ENCODE data around the gene THRB.

Gene THRB

GRCh38 chr3:24168977-24169376 lies 325.7 kb downstream of the THRB start:
- Histone ChIP-seq H3K4me3 (ENCODE audit: low read depth, low read length) (no peak overlapping the region), H3K27ac (no peak overlapping the region), H3K9ac (no peak overlapping the region), H3K4me1 (no peaks in the 10 kb centered on the region), H3K27me3 (ENCODE audit: control insufficient read depth, insufficient read depth, low read length) (no peaks in the 10 kb centered on the region), H2AFZ (no peak overlapping the region), H3K36me3 (ENCODE audit: control insufficient read depth, insufficient read depth, low read length) (no peaks in the 10 kb centered on the region), H3K79me2 (no peaks in the 10 kb centered on the region), H3K4me2 (ENCODE audit: low read length) (no peak overlapping the region), H3K9me3 (ENCODE audit: control insufficient read depth, low read length) (no peaks in the 10 kb centered on the region)
- TF ChIP-seq CTCF (IDR thresholded peaks at IDR 0.05) = no peak

DNA sequence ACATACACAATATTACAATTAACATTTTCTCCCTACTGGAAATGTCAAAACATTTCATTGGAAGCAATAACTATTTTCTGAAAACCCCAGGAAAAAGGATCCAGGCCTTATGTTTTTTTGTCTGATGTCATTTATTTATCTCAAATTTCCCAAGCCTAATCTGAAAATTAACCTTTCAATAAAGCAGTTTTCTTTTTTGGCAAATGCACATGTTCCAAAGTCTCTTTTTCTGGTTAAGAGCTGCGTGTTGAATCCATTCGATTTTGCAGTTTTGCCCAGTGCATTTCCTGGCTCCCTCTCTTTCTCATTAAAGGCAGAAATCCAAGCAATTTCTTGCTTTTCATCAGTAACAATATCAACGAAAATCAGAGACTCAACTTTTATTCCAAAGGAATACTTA lies 327.2 kb downstream of the THRB start:
- Histone ChIP-seq H3K27ac (no peak overlapping the region), H3K4me2 (ENCODE audit: low read length) (no peak overlapping the region), H3K9ac (no peak overlapping the region), H3K9me3 (ENCODE audit: control insufficient read depth, low read length) (no peaks in the 10 kb centered on the region), H3K79me2 (no peaks in the 10 kb centered on the region), H3K36me3 (ENCODE audit: control insufficient read depth, insufficient read depth, low read length) (no peaks in the 10 kb centered on the region), H2AFZ (no peak overlapping the region), H3K4me3 (ENCODE audit: low read depth, low read length) (no peak overlapping the region), H3K27me3 (ENCODE audit: control insufficient read depth, insufficient read depth, low read length) (no peaks in the 10 kb centered on the region), H3K4me1 (no peaks in the 10 kb centered on the region)
- no peak for TF ChIP-seq CTCF (IDR thresholded peaks at IDR 0.05)

- Histone ChIP-seq H3K9me3 (ENCODE audit: control insufficient read depth, low read length) (no peaks in the 10 kb centered on the region), H3K9ac (no peak overlapping the region), H3K36me3 (ENCODE audit: control insufficient read depth, insufficient read depth, low read length) (no peaks in the 10 kb centered on the region), H3K27me3 (ENCODE audit: control insufficient read depth, insufficient read depth, low read length) (no peaks in the 10 kb centered on the region), H3K4me3 (ENCODE audit: low read depth, low read length) (no peak overlapping the region), H3K27ac (no peak overlapping the region), H3K79me2 (no peaks in the 10 kb centered on the region), H3K4me2 (ENCODE audit: low read length) (no peak overlapping the region), H2AFZ (no peak overlapping the region), H3K4me1 (no peaks in the 10 kb centered on the region)
- no peak for TF ChIP-seq CTCF (IDR thresholded peaks at IDR 0.05)
Measured at GRCh38 chr3:24166515-24166914, 328.1 kb downstream of the THRB start.

DNA sequence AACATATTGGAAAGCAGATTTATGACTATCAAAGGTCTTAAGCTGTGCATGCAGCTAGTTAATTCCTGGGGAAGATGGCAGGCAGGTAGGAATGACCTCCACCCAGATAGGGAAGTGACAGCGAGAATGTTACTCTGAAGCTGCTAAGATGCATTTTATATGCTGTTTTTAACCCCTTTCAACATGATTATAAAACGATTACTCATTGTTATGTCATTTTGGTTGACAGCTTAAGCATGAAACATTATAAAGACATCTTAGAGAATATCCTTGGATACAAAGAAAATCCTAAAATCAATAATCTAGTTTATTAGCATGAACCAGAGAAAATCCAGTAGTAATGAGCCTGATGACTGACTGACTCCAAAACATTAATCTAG lies 329.1 kb downstream of the THRB start:
- Histone ChIP-seq H3K9ac (no peak overlapping the region), H3K4me3 (ENCODE audit: low read depth, low read length) (no peak overlapping the region), H2AFZ (no peak overlapping the region), H3K27me3 (ENCODE audit: control insufficient read depth, insufficient read depth, low read length) (no peaks in the 10 kb centered on the region), H3K4me1 (no peaks in the 10 kb centered on the region), H3K4me2 (ENCODE audit: low read length) (no peak overlapping the region), H3K36me3 (ENCODE audit: control insufficient read depth, insufficient read depth, low read length) (no peaks in the 10 kb centered on the region), H3K79me2 (no peaks in the 10 kb centered on the region), H3K9me3 (ENCODE audit: control insufficient read depth, low read length) (no peaks in the 10 kb centered on the region), H3K27ac (no peak overlapping the region)
- no peak for TF ChIP-seq CTCF (IDR thresholded peaks at IDR 0.05)

GRCh38 chr3:24164967-24165602 lies 329.6 kb downstream of the THRB start:
- H3K36me3 ChIP-seq (ENCODE audit: control insufficient read depth, insufficient read depth, low read length) = no peaks in the 10 kb centered on the region
- no peaks in the 10 kb centered on the region for H3K79me2 ChIP-seq
- H3K4me3 ChIP-seq (ENCODE audit: low read depth, low read length) = no peak overlapping the region
- H3K4me2 ChIP-seq (ENCODE audit: low read length) = no peak overlapping the region
- H3K9ac ChIP-seq = no peak overlapping the region
- no peaks in the 10 kb centered on the region for H3K27me3 ChIP-seq (ENCODE audit: control insufficient read depth, insufficient read depth, low read length)
- no peak overlapping the region for H3K27ac ChIP-seq
- no peak for TF ChIP-seq CTCF (IDR thresholded peaks at IDR 0.05)
- H3K9me3 ChIP-seq (ENCODE audit: control insufficient read depth, low read length) = no peaks in the 10 kb centered on the region
- H2AFZ ChIP-seq = no peak overlapping the region
- H3K4me1 ChIP-seq = no peaks in the 10 kb centered on the region
